Fibroblast of villous mesenchyme (primary cell): ENCODE data around the gene PLXNA4. TPM values are rescaled to one million over a fixed set of nuclear protein-coding genes. Genes with fewer than 3 reads are reported as not detected.
A peak's percentile ranks its signal among the peaks of the same experiment; 100 is the strongest.

ENCODE experiments used
- DNase-seq: peaks from one replicate; pipeline ENCODE4 v3.0.0-alpha.2; 2010; ENCODE audit warnings: low read depth
- H3K4me3 ChIP-seq: 2 replicates; pipeline ENCODE4 v1.5.1; 2011; ENCODE audit warnings: low read depth, mild to moderate bottlenecking, low read length
- total RNA-seq: library from RNA; depleted of rRNA; stranded (reverse); fragments of >200 nt; gene quantifications from 2 replicates; pipeline ENCODE4 v1.2.3, GENCODE V29; 2012
- TF ChIP-seq, protein P1 (sequence below): IDR thresholded peaks from 2 replicates; pipeline ENCODE4 v1.5.1; 2012; ENCODE audit warnings: low read depth, mild to moderate bottlenecking, low read length; ENCODE audit not compliant: insufficient read depth

Gene PLXNA4
- total RNA-seq, 1 donor: not detected

DNA sequence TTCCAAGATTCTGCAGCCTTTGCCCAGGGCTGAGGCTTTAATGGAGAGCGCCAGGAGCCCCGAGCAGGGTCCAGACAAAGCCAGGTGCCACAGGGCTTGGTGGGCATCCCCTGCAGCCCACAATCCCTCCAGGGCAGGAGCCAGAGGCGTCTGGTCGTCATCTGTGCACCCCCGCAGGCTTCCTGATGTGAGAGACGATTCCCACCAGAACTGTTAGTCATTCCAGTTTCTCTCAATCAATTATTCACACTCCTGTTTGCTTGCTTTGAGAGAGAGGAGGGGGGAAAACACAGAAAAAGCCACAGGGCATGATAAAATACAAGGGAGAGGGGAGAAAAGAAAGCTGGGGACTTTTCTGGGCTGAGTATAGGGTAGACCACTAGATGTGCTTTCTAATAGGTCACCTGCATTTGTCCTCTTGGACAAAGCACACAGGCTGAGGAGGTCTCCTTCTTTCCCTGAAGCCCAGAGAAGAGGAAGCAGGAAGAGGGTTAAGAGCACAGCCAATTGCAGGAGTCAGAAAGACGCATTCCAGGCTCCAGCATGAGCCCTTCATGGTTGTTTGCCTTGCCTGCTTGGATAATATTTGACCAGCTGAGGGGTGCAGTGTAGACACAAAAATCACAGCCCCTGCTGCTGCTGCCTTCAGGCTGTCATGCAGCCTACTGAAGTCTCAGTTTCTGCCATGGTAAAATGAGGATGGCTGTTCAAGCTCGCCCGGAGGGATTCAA, 194.4 kb downstream of the PLXNA4 start:
- no peak for DNase-seq
- no peak overlapping the region for H3K4me3 ChIP-seq
- TF ChIP-seq, protein P1, sequence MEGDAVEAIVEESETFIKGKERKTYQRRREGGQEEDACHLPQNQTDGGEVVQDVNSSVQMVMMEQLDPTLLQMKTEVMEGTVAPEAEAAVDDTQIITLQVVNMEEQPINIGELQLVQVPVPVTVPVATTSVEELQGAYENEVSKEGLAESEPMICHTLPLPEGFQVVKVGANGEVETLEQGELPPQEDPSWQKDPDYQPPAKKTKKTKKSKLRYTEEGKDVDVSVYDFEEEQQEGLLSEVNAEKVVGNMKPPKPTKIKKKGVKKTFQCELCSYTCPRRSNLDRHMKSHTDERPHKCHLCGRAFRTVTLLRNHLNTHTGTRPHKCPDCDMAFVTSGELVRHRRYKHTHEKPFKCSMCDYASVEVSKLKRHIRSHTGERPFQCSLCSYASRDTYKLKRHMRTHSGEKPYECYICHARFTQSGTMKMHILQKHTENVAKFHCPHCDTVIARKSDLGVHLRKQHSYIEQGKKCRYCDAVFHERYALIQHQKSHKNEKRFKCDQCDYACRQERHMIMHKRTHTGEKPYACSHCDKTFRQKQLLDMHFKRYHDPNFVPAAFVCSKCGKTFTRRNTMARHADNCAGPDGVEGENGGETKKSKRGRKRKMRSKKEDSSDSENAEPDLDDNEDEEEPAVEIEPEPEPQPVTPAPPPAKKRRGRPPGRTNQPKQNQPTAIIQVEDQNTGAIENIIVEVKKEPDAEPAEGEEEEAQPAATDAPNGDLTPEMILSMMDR: no peak

GRCh38 chr7:132380059-132380458, 196.2 kb downstream of the PLXNA4 start:
- TF ChIP-seq, protein P1: no peak
- no peak overlapping the region for H3K4me3 ChIP-seq
- DNase-seq: no peak

DNA sequence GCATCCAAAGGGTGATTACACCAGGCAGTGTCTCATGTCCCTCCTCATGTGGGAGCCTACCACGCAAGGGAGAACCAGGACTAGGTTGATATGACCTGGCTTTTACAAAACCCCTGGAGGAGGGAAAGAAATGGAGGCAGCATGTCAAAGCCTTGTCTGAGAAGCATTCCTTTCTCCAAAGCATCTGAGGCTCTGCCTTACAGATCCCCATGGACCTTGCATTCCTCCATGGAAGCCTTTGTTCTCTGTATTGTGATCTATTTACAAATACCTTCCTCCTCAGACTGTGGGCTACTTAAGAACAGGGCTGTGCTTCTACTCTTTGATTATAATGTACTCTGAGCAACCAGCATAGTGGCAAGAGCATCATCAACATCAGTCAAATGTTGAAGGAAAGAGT, 197.0 kb downstream of the PLXNA4 start:
- no peak overlapping the region for H3K4me3 ChIP-seq
- DNase-seq: no peak
- TF ChIP-seq, protein P1: no peak

DNA sequence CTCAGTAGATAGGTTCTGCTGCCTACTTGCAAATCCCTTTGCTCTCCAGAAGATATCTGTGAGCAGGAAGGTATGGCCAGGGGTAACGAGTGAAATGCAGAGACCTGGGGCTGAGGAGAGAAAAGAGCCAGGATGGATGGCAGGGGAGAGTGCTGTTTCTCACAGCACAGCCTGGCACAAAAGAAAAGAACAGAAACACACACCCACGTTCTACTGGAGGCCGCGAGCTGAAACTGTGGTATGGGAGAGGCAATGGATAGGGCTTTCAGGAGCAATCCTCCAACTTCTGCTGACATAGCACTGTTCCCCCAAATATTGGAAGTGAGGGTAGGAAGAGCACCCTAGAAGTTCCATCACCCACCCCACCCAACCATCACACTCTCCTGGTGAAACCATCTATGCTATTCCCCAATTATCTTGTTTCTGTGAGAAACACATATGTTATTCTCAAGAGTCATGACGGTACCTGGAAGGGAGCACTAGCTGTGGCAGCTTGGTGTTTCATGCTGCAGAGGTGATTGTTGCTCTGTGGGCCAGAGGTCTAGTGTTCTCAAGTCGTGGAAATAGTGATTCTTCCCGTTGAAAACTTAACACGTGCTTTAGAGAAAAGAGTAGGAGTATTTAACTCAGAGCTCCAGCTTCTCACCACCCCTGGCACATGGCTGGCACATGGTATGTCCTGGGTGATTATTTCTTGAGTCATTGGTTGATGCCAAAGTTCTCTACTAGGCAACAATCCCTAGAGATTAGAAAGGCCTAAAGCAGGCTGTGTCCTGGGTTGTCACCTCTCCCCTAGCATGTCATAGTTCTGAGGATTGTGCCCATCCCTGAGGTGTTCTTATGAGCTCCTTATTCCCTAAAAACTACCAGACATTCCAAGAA, 198.3 kb downstream of the PLXNA4 start:
- TF ChIP-seq, protein P1: no peak
- no peak overlapping the region for H3K4me3 ChIP-seq
- DNase-seq: no peak

DNA sequence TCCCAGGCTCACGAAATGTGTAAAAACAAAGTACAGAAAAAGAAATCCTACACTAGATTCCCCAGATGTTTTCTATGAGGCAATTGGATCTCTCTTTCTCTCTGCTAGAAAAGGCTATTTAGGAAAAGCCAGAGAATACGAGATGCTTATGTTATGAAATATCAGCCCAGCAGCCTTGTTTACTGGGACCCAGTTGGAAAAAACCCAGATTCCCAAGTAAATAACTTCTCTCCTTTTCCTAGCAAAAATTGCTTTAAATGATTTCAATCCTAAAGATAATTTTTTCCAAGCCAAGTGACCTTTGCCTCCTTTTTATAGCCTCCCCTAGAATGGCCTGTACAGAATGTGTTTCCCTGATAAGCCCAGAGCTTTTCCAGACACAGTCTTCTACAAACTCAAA, 199.3 kb downstream of the PLXNA4 start:
- DNase-seq: peak; percentile 4
- H3K4me3 ChIP-seq: no peak overlapping the region
- TF ChIP-seq, protein P1: no peak

DNA sequence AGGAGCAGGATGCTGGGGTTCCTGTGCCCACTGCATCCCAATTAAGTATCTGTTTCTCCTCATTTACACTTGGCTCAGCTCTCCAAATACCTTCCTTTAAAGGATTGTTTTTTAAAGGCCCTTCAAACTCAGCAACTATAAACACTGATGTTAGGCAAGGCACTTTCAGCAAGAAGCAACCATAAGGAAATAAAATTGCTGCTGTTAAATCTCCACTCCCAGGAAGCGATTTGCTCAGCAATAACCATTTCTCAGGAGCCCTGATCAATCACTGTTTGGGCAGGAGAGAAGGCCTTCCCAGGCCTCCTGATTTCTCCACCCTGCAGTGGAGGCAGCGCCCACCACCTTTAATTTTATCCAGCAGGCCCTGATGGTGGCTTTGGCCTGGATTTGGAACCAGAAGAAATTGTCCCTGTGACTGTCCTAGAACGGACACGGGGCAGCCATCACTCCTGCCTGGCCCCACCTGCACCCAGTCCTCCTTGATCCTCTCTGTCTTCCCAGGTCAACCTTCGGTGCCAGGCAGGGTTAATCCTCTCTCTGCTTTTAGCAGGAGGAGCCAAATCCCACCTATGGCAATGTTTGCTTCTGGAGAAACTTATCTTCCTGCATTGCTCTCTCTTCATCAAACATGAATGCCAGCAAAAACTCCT, 199.8 kb downstream of the PLXNA4 start:
- TF ChIP-seq, protein P1: no peak
- no peak for DNase-seq
- no peak overlapping the region for H3K4me3 ChIP-seq
